T47D (cell line): ENCODE measurements around the gene FAM193B.
"Not testable (repeated sequence)": the region's sequence is repeated elsewhere in the genome, so short reads cannot be mapped to it uniquely, and the experiment has no call there.

Experiments used
- DNase-seq, 2 experiments: peaks; one replicate each; pipeline versions ENCODE4 v3.0.0 to v3.0.0-alpha.2; 2011 to 2012; ENCODE audit warnings: low read depth in 1 of 2, low spot score in 1 of 2
- JUND ChIP-seq: IDR thresholded peaks from 2 replicates; pipeline ENCODE4 v1.6.1; 2012; ENCODE audit warnings: low read depth
- in situ Hi-C: cut with HindIII; loops from 2 replicates; pipeline ENCODE4 v1.10.0; 2016; ENCODE audit warnings: low sequenced_read_pairs, low pct_unique_long_range_greater_than_20kb

The FAM193B gene

GRCh38 chr5:177565046-177565445 lies 10.7 kb upstream of the FAM193B start:
- no peak for DNase-seq
- in situ Hi-C loops: no loop called here
- no peak for TF ChIP-seq JUND

GRCh38 chr5:177559446-177559941 lies 5.1 kb upstream of the FAM193B start:
- in situ Hi-C loops: not testable (repeated sequence)

GRCh38 chr5:177557796-177558195 lies 3.4 kb upstream of the FAM193B start:
- no peak for DNase-seq
- in situ Hi-C loops: no loop called here
- no peak for TF ChIP-seq JUND

More at GRCh38 chr5:177559446-177559941, 5.1 kb upstream of the FAM193B start:
- DNase-seq: not testable (repeated sequence)

- in situ Hi-C loops: no loop called here
- no peak for TF ChIP-seq JUND
- no peak for DNase-seq
These were observed 2.8 kb upstream of the FAM193B start for GRCh38 chr5:177557041-177557647.

GRCh38 chr5:177555665-177556064 lies 1.3 kb upstream of the FAM193B start:
- DNase-seq: no peak
- in situ Hi-C loops: no loop called here
- no peak for TF ChIP-seq JUND

- DNase-seq: no peak
- no peak for TF ChIP-seq JUND
- in situ Hi-C loops: no loop called here
These were observed 865 bp upstream of the FAM193B start for GRCh38 chr5:177555228-177555627.

GRCh38 chr5:177553671-177554429 lies 513 bp downstream of the FAM193B start:
- peak; percentile 29 to 88 for DNase-seq
- in situ Hi-C loops: no loop called here
- no peak for TF ChIP-seq JUND

- TF ChIP-seq JUND: no peak
- DNase-seq: no peak
- in situ Hi-C loops: no loop called here
These were observed 1.4 kb downstream of the FAM193B start for GRCh38 chr5:177552839-177553455.

GRCh38 chr5:177550122-177550521 lies 4.2 kb downstream of the FAM193B start:
- in situ Hi-C loops: no loop called here
- no peak for DNase-seq
- no peak for TF ChIP-seq JUND

- DNase-seq: no peak
- no peak for TF ChIP-seq JUND
- in situ Hi-C loops: no loop called here
These were observed 5.9 kb downstream of the FAM193B start for GRCh38 chr5:177548495-177548894.

- DNase-seq: no peak
- no peak for TF ChIP-seq JUND
- in situ Hi-C loops: no loop called here
These were observed 6.6 kb downstream of the FAM193B start for GRCh38 chr5:177547736-177548135.

- no peak for DNase-seq
- in situ Hi-C loops: no loop called here
- TF ChIP-seq JUND: no peak
These were observed 8.1 kb downstream of the FAM193B start for GRCh38 chr5:177546258-177546741.
